Nephron (organoid): Measurements from ENCODE around the gene UBQLN4.

Source experiments
- H3K27ac Mint-ChIP-seq, 3 experiments: 2 replicates each; pipeline ENCODE4 v1.8.0; 2020; ENCODE audit warnings: mixed read lengths in 3 of 3, mild to moderate bottlenecking in 2 of 3, moderate library complexity in 1 of 3
- H3K27me3 Mint-ChIP-seq: 2 replicates; pipeline ENCODE4 v1.8.0; 2021; ENCODE audit warnings: low read depth, mild to moderate bottlenecking, moderate library complexity, mixed read lengths
- H3K36me3 Mint-ChIP-seq: 2 replicates; pipeline ENCODE4 v1.8.0; 2020; ENCODE audit warnings: low read depth, mixed read lengths
- H3K4me1 Mint-ChIP-seq: 2 replicates; pipeline ENCODE4 v1.8.0; 2020; ENCODE audit warnings: mixed read lengths
- H3K4me3 Mint-ChIP-seq, 3 experiments: 2 replicates each; pipeline ENCODE4 v1.8.0; 2020; ENCODE audit warnings: mild to moderate bottlenecking in 3 of 3, mixed read lengths in 3 of 3, moderate library complexity in 2 of 3
- H3K9me3 Mint-ChIP-seq: 2 replicates; pipeline ENCODE4 v1.8.0; 2020; ENCODE audit warnings: mixed read lengths
- TF ChIP-seq, protein P1 (sequence below), 3 experiments: fragments of 200-600 bp; sonication (generic); IDR thresholded peaks; one replicate each; pipeline ENCODE4 v1.5.0; 2021; ENCODE audit warnings: antibody characterized with exemption in 3 of 3; ENCODE audit not compliant: unreplicated experiment in 3 of 3

UBQLN4 gene

DNA sequence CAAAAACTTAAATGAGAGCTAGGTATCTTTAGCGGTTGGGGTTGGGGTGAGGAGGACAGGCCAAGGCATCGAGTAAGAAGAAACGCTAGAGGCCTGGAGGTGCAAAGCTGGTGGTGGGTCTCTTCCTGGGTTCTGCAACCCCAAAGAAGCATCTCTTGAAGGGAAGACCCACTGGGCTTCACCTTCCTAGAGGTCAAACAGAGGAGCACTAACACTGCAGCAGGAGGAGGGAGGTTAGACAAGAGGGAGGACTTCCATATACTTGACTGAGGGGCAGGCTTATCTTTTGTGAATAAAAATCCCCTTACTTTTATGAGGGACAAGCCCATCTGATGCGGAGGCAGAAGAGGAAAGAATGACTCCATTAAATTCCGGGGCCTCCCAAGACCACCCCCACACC, 26.2 kb upstream of the UBQLN4 start:
- peak overlapping the region; percentile 98 to 100 (median 98) for H3K4me3 Mint-ChIP-seq
- H3K4me1 Mint-ChIP-seq, result peaks cover 70% of the 10 kb centered on the region
- no peaks in the 10 kb centered on the region for H3K27me3 Mint-ChIP-seq
- H3K36me3 Mint-ChIP-seq, result peaks cover 45% of the 10 kb centered on the region
- no peaks in the 10 kb centered on the region for H3K9me3 Mint-ChIP-seq
- H3K27ac Mint-ChIP-seq, result peak overlapping the region; percentile 82 to 97 (median 95)
- TF ChIP-seq, protein P1, sequence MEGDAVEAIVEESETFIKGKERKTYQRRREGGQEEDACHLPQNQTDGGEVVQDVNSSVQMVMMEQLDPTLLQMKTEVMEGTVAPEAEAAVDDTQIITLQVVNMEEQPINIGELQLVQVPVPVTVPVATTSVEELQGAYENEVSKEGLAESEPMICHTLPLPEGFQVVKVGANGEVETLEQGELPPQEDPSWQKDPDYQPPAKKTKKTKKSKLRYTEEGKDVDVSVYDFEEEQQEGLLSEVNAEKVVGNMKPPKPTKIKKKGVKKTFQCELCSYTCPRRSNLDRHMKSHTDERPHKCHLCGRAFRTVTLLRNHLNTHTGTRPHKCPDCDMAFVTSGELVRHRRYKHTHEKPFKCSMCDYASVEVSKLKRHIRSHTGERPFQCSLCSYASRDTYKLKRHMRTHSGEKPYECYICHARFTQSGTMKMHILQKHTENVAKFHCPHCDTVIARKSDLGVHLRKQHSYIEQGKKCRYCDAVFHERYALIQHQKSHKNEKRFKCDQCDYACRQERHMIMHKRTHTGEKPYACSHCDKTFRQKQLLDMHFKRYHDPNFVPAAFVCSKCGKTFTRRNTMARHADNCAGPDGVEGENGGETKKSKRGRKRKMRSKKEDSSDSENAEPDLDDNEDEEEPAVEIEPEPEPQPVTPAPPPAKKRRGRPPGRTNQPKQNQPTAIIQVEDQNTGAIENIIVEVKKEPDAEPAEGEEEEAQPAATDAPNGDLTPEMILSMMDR (IDR thresholded peaks at IDR 0.05; ENCODE audit: unreplicated experiment in 3 of 3), result no peak

DNA sequence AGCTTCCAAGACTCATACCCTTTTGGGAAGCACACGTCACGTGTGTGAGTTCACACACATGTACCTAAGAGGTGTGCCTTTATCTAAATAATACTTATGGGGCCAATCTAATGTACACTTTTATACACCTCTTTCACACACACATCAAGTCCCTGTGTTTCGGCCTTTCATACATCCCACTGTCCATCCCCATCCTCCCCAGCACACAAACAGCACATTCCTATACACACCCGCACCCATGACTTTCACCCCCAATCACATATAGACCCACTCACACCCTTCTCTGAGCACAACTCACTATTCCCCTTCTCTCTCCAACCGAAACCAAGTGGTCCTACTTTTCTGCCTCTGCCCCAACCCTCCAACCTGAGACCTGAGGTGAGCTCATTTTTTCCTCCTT, 25.1 kb upstream of the UBQLN4 start:
- H3K27ac Mint-ChIP-seq, result peak overlapping the region; percentile 50 to 82 (median 63)
- H3K36me3 Mint-ChIP-seq, result peaks cover 51% of the 10 kb centered on the region
- no peaks in the 10 kb centered on the region for H3K27me3 Mint-ChIP-seq
- peak overlapping the region; percentile 98 to 100 (median 98) for H3K4me3 Mint-ChIP-seq
- H3K9me3 Mint-ChIP-seq, result no peaks in the 10 kb centered on the region
- TF ChIP-seq, protein P1 (IDR thresholded peaks at IDR 0.05; ENCODE audit: unreplicated experiment in 3 of 3), result no peak
- peaks cover 68% of the 10 kb centered on the region for H3K4me1 Mint-ChIP-seq

DNA sequence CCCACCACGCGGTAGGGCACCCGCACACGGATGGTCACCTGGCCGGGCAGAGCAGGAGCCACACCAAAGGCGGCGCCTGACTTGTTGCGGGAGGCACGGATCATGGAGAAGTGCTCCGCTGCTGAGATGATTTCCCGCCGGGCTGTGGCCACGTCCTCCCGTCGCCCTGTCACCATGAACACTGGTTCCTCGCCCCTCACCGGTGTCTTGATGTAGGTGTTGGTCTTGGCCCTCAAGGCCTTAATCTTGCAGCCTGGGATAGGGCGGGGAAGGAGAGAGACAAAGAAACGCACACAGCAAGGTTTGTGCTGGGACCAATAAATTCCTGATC, 23.8 kb upstream of the UBQLN4 start:
- TF ChIP-seq, protein P1 (IDR thresholded peaks at IDR 0.05; ENCODE audit: unreplicated experiment in 3 of 3), result no peak
- Mint-ChIP-seq H3K36me3 (peaks cover 64% of the 10 kb centered on the region), H3K4me1 (peaks cover 73% of the 10 kb centered on the region), H3K27ac (peak overlapping the region in 2 of 3 experiments; percentile 63 to 82), H3K9me3 (no peaks in the 10 kb centered on the region), H3K27me3 (no peaks in the 10 kb centered on the region), H3K4me3 (peak overlapping the region; percentile 98 to 100 (median 98))

DNA sequence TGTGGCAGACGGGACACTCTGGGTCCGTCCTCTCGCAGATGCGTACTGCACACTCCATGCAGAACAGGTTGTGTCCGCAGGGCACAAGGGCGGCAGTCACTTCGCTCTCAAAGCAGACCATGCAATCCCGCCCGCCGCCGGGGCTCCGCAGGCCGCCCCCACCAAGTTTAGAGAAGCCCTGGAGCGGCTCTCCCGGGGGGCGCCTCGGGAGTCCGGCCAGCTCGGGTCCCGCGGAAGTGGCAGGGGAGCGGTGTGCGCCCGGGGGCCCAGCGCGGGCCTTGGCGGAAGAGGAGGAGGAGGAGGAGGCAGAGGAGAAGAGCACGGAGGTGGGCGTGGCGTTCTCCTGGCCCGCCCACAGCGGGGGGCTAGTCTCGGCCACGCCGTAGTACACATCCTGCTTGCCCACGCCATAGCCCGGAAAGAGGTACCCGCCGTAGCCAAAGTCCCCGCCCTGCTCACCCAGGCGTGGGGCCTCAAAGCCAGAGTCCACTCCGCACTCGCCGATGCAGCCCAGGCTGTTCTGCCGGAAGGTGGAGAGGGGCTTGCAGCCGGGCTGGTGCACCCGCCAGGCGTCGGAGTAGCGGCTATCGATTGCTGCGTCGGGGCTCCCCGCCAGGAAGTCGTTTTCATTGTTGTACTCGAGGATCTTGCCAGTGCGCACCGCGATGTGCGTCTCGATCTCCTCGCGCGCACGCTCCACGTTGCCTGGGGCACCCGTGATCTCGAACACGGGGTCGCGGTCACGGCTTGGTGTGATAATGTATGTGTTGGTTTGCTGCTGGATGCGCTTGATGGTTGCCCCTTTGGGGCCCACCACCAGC, 23.2 kb upstream of the UBQLN4 start:
- Mint-ChIP-seq H3K27ac (peak overlapping the region; percentile 61 to 79 (median 63)), H3K36me3 (peaks cover 66% of the 10 kb centered on the region), H3K9me3 (no peaks in the 10 kb centered on the region), H3K4me3 (peak overlapping the region; percentile 98 to 100 (median 98)), H3K27me3 (no peaks in the 10 kb centered on the region), H3K4me1 (peaks cover 79% of the 10 kb centered on the region)
- TF ChIP-seq, protein P1 (IDR thresholded peaks at IDR 0.05; ENCODE audit: unreplicated experiment in 3 of 3), result no peak

DNA sequence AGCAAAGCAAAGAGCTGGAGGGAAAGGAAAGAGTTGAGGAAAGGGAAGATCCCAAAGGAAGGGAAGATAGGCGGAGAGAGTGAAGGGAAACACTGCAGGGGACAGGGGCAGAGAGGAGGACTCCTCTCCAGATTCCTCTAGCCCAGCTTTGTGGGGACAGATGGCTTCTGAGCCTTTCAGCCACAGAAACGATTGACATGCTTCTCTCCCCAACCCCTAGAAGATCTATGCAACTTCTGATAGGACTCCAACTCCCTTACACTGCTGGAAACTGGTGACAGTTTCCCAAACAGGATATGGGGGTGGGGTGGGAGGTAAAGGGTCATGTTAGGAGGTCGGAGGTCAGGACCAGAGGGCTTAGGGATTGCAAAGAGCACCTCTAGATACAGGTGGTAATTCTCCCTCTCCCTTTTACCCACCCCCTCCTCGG, 22.2 kb upstream of the UBQLN4 start:
- Mint-ChIP-seq H3K9me3 (no peaks in the 10 kb centered on the region), H3K27ac (peak overlapping the region; percentile 68 to 80 (median 74)), H3K27me3 (no peaks in the 10 kb centered on the region), H3K4me3 (peak overlapping the region; percentile 41 to 58 (median 45)), H3K36me3 (peaks cover 69% of the 10 kb centered on the region), H3K4me1 (peaks cover 84% of the 10 kb centered on the region)
- TF ChIP-seq, protein P1 (IDR thresholded peaks at IDR 0.05; ENCODE audit: unreplicated experiment in 3 of 3), result no peak

DNA sequence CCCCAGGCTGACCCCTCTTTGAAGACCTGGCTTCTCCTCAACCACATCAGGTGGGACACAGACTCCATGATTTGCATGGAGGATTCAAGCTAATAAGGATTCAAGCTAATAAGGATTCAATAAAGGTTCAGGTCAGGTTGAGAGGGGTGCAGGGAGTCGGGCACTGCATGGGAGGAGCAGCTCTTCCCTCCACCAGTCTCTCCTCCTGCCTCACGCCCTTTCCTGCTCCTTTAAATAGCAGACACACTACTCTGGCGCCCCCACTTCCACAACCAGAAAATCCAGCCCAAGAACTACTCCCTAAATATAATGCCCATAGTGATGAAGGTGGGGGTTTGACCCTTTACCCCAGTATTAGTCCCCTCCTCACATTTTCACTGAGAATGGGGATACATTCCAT, 21.6 kb upstream of the UBQLN4 start:
- Mint-ChIP-seq H3K4me3 (peak overlapping the region; percentile 41 to 58 (median 45)), H3K27ac (peak overlapping the region; percentile 68 to 80 (median 74)), H3K36me3 (peaks cover 64% of the 10 kb centered on the region), H3K9me3 (no peaks in the 10 kb centered on the region), H3K27me3 (no peaks in the 10 kb centered on the region), H3K4me1 (peaks cover 89% of the 10 kb centered on the region)
- TF ChIP-seq, protein P1 (IDR thresholded peaks at IDR 0.05; ENCODE audit: unreplicated experiment in 3 of 3), result no peak
